ENCODE measurements around the gene FAM9C. TPM values are rescaled to one million over a fixed set of nuclear protein-coding genes. Genes with fewer than 3 reads are reported as not detected.

Gene FAM9C
- total and polyA plus RNA-seq, 2 of the 4 experiments (the other 2 are of a cell fraction) = not detected

GRCh38 chrX:13051529-13052172, 7.2 kb upstream of the FAM9C start:
- Histone ChIP-seq H2AFZ (replicated peaks; ENCODE audit: low read length, poor library complexity) (no peak overlapping the region), H4K91ac (ENCODE audit: insufficient read depth, low read depth, low read length) (no peak overlapping the region), H2BK5ac (ENCODE audit: low read depth, low read length, poor library complexity, severe bottlenecking) (no peak overlapping the region), H3K4me1 (ENCODE audit: control insufficient read depth, insufficient read depth, low read length) (peaks cover 3% of the 10 kb centered on the region; the same call in 1 of the 2 replicates), H3K9me3 (ENCODE audit: control insufficient read depth, insufficient read depth, low read length) (no peaks in the 10 kb centered on the region), H3K27ac (ENCODE audit: insufficient read depth, low read length) (no peak overlapping the region), H3K18ac (ENCODE audit: low read depth, low read length) (no peak overlapping the region), H2BK20ac (ENCODE audit: low read depth, low read length) (no peak overlapping the region), H3K56ac (ENCODE audit: extremely low read depth, insufficient read depth, low read length) (no peak overlapping the region), H3K4me2 (ENCODE audit: low read depth, low read length) (no peak overlapping the region), H2BK120ac (ENCODE audit: low read depth, low read length) (no peak overlapping the region), H4K20me1 (ENCODE audit: insufficient read depth, low read length) (no peaks in the 10 kb centered on the region), H2AK5ac (ENCODE audit: low read depth, low read length) (no peak overlapping the region), H4K5ac (ENCODE audit: low read depth, low read length) (no peak overlapping the region), H3K36me3 (ENCODE audit: control insufficient read depth, insufficient read depth, low read length) (no peaks in the 10 kb centered on the region), H3K79me1 (ENCODE audit: low read depth in 1 of 2, low read length in 2 of 2) (no peaks in the 10 kb centered on the region), H3K23ac (ENCODE audit: low read depth, low read length) (no peak overlapping the region), H3K9me1 (ENCODE audit: insufficient read depth, low read length) (no peaks in the 10 kb centered on the region), H3K9ac (ENCODE audit: low read depth, low read length) (no peak overlapping the region), H3K14ac (replicated peaks; ENCODE audit: low read depth, low read length) (no peak overlapping the region), H2AK9ac (replicated peaks; ENCODE audit: low read depth, low read length, poor library complexity) (no peak overlapping the region), H4K8ac (ENCODE audit: low read depth in 2 of 2, low read length in 2 of 2) (no peak overlapping the region), H3K27me3 (ENCODE audit: control insufficient read depth, insufficient read depth, low read length) (no peaks in the 10 kb centered on the region), H3K4ac (ENCODE audit: low read depth, low read length) (no peak overlapping the region), H2BK15ac (ENCODE audit: low read depth, low read length) (no peak overlapping the region; the same call in 2 of the 3 replicates), H3K4me3 (ENCODE audit: insufficient read depth, low read depth, low read length) (no peak overlapping the region)
- intact Hi-C loops (cut with micrococcal nuclease) = no loop called here
- WGBS, 2 experiments (ENCODE audit: extremely low coverage in 2 of 2, insufficient read length in 1 of 2) = no CpG with 5 or more reads among the region's 4 CpGs
- no peak for DNase-seq
- no TSS peak for BruUV-seq (replicated peaks)
- ATAC-seq (ENCODE audit: low read depth) = no peak
- in situ Hi-C loops (cut with MboI; ENCODE audit: low sequenced_read_pairs) = no loop called here
- CTCF ChIA-PET = interaction anchor here (0.6 kb wide), 1 partner anchor 82 kb away, joined by 3 read pairs; no protein-coding TSS in a partner anchor
- dilution Hi-C loops (cut with HindIII; ENCODE audit: low sequenced_read_pairs, unreplicated experiment) = no loop called here
- POLR2A ChIA-PET (ENCODE audit: unreplicated experiment) = interaction anchor here (0.6 kb wide), 1 partner anchor 59 kb away, joined by 6 read pairs; no protein-coding TSS in a partner anchor
- no peak for TF ChIP-seq MAZ (IDR thresholded peaks at IDR 0.05; ENCODE audit: borderline replicate concordance, low read depth, low read length)
